Gastroesophageal sphincter (tissue), 3 donors: Measurements from ENCODE around the gene ZNF880.

Source experiments
- CTCF ChIP-seq, 4 experiments: fragments of 200-600 bp in 2 of 4; fragments of 450-650 bp in 2 of 4; sonication (generic) in 1 of 4; IDR thresholded peaks; one replicate each; pipeline ENCODE4 v1.5.1; 2017 to 2019; ENCODE audit warnings: antibody characterized with exemption in 4 of 4, mild to moderate bottlenecking in 2 of 4, moderate library complexity in 2 of 4
- POLR2A ChIP-seq, 2 donors: fragments of 450-650 bp; IDR thresholded peaks; one replicate each; pipeline ENCODE4 v1.6.1; 2017; ENCODE audit warnings: antibody characterized with exemption in 2 of 2, mild to moderate bottlenecking in 2 of 2, moderate library complexity in 1 of 2

- TF ChIP-seq CTCF (IDR thresholded peaks at IDR 0.05), result no peak
- TF ChIP-seq POLR2A (IDR thresholded peaks at IDR 0.05), result no peak
Observed at GRCh38 chr19:52336791-52337381, 32.8 kb upstream of the ZNF880 start.
